SW480 (cell line): ENCODE data around the gene SLC26A8.
"Not testable (repeated sequence)": the region's sequence is repeated elsewhere in the genome, so short reads cannot be mapped to it uniquely, and the experiment has no call there.

Source experiments
- DNase-seq: peaks from one replicate; pipeline ENCODE4 v3.0.0-alpha.2; 2016; ENCODE audit warnings: low spot score

The SLC26A8 gene

DNA sequence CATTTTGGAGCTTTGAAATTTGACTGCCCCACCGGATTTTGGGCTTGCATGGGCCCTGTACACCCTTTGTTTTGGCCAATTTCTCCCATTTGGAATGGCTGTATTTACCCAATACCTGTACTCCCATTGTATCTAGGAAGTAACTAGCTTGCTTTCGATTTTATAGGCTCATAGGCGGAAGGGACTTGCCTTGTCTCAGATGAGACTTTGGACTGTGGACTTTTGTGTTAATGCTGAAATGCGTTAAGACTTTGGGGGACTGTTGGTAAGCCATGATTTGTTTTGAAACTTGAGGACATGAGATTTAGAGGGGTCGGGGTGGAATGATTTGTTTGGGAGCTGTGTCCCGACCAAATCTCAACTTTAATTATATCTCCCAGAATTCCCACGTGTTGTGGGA is 83.3 kb downstream of the SLC26A8 start:
- DNase-seq: not testable (repeated sequence)

DNA sequence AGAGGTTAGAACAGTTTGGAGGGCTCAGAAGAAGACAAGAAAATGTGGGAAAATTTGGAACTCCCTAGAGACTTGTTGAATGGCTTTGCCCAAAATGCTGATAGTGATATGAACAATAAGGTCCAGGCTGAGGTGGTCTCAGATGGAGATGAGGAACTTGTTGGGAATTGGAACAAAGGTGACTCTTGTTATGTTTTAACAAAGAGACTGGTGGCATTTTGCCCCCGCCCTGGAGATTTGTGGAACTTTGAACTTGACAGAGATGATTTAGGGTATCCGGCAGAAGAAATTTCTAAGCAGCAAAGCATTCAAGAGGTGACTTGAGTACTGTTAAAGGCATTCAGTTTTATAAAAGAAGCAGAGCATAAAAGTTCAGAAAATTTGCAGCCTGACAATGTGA is 84.4 kb downstream of the SLC26A8 start:
- DNase-seq: not testable (repeated sequence)

DNA sequence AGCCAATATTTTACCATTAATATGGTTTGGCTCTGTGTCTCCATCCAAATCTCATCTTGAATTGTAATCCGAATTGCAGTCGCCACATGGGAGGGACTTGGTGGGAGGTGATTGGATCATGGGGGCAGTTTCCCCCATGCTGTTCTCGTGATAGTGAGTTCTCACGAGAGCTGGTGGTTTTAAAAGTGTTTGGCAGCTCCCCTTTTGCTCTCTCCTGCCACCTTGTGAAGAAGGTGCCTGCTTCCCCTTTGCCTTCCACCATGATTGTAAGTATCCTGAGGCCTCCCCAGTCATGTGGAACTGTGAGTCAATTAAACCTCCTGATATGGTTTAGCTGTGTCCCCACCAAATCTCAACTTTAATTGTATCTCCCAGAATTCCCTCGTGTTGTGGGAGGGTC is 85.2 kb downstream of the SLC26A8 start:
- DNase-seq: not testable (repeated sequence)

DNA sequence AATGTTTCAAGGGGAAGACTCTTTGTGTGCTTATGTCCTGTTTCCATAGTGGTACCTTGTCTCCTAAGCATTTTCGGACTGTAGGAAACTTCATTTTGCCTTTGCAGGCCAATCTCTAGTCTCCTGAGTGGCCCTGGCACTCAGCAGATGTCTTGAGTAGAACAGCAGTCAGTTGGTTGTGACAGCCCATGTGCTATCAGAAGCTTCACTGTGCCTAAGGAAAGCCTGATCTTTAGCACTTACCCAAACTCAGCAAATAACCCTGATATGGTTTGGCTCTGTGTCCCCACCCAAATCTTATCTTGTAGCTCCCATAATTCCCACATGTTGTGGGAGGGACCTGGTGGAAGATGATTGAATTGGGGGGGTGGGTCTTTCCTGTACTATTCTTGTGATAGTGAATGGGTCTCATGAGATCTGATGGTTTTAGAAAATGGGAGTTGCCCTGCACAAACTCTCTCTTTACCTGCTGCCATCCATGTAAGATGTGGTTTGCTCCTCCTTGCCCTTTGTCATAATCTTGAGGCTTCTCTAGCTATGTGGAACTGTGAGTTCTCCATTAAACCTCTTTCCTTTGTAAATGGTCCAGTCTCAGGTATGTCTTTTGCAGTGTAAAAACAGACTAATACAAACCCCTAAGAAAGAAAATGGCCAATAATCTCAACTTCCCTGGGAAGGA is 87.6 kb downstream of the SLC26A8 start:
- no peak for DNase-seq

DNA sequence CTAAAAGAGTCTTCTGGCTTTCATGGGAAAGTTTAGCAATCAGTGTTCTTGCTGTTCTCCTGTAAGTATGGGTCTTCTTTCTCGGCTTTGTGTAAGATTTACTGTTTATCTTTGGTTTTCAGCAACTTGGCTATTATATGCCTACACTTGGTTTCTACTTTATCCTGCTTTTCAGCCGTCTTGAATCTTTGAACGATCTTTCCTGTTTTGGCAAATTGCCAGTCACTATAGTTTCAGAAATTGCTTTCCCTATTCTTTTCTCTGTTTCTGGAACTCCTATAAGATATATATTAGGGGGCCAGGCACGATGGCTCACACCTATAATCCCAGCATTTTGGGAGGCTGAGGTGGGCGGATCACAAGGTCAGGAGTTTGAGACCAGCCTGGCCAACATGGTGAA is 89.0 kb downstream of the SLC26A8 start:
- no peak for DNase-seq

DNA sequence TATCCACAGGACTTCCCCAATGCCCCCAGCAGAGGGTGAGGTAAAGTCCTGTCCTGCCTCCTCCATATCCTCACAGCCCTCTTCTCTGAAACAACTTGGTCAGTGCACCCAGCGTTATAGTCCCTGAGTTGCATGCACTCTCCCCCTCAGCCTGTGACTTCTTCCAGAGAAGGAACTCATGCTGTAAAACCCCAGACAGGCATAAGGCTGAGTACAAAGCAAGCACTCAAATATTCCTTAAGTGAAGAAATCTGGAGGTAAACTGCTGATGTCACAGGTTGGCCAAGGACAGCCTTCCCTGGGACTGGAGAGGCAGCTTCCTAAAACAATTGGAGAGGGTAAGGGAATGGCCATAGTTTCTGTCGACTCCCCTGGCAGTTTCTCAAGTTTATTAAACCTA is 90.6 kb downstream of the SLC26A8 start:
- DNase-seq: no peak

DNA sequence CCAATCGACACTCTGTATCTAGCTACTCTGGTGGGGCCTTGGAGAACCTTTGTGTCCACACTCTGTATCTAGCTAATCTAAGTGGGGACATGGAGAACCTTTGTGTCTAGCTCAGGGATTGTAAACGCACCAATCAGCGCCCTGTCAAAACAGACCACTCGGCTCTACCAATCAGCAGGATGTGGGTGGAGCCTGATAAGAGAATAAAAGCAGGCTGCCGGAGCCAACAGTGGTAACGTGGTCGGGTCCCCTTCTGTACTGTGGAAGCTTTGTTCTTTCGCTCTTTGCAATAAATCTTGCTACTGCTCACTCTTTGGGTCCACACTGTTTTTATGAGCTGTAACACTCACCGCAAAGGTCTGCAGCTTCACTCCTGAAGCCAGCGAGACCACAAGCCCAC is 92.6 kb downstream of the SLC26A8 start:
- DNase-seq: not testable (repeated sequence)

DNA sequence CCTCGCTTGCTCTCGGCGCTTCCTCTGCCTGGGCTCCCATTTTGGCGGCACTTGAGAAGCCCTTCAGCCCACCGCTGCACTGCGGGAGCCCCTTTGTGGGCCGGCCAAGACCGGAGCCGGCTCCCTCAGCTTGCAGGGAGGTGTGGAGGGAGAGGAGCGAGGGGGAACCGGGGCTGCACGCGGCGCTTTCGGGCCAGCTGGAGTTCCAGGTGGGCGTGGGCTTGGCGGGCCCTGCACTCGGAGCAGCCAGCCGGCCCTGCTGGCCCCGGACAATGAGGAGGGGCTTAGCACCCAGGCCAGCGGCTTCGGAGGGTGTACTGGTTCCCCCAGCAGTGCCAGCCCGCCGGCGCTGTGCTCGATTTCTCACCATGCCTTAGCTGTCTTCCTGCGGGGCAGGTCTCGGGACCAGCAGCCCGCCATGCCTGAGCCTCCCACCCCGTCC is 93.3 kb downstream of the SLC26A8 start:
- no peak for DNase-seq

DNA sequence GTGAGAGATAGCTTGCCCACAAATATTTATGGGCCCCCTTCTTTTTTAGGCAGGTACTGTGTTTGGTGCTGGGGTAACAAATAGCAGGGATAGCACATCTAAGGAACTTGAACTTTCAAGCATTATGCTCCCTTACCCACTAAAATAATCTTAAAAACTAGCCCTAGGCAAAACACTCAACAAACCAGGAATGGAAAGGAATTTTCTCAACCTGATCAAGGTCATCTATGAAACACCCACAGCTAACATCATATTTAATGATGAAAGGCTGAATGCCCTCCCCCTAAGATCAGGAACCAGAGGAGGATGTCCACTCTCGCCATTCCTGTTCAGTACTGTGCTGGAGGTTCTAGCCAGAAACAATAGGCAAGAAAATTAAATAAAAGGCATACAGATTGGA is 94.8 kb downstream of the SLC26A8 start:
- no peak for DNase-seq

DNA sequence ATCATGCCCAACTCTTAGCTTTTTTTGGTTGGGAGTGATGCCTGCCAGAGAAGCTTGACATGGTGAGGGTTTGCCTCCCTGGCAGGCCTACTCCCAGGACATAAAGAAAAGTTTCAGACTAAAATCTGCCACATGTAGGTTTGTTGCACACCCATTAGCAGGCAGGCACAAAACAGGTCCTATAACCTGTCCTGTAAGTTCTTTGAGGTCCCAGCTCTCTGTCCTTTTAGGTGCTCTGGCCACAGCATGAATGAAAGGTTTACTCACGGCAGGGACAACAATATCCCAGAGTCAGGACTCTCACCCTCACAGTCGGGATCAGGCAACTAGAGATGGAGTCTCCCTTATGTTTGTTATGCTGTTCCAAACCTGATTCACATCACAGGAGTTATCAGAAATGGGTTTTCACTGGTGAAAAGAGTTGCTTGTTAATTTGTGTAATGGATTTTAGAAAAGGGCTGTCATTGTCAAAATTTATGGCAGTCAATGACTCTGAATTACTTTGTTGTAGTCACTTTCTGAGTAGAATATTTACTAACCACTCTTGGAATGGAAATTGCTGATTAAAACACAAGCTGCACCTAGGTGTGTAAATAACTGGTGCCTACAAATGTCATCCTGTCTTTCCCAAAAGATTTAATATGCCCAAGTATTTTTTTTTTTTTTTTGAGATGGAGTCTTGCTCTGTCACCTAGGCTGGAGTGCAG is 97.8 kb downstream of the SLC26A8 start:
- DNase-seq: no peak

DNA sequence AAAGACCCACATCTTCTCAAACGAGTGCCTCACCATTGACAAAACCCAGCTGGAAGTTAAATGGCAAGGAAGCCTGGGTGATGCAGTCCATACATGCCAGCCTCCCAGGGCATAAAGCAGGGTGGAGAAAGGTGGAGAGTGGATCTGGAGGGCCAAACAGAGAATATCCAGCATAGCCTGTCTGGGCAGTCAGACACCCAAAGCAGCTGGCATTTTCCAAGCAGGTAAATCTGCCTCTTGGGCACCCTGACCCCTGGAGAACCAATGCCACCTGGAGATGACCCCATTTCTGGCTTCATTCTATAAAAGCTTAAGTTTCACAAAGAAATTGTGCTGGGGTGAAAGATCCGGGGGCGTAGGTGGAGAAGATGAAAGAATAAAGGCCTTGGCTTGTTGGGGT is 98.5 kb downstream of the SLC26A8 start:
- no peak for DNase-seq

DNA sequence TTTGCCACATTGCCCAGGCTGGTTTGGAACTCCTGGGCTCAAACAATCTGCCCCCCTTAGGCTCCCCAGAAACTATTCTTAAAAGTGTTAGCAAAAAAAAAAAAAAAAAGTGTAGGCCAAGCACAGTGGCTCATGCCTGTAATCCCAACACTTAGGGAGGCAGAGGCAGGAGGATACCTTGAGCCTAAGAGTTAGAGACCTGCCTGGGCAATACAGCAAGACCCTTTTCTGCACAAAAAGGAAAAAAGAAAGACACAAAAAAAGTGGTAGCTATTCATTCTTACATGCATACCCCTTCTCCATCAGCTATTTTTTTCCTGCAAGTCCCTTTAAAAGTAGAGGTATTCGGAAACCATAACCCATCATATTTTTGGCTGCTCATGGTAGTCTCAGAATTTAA is 100.3 kb downstream of the SLC26A8 start:
- no peak for DNase-seq

DNA sequence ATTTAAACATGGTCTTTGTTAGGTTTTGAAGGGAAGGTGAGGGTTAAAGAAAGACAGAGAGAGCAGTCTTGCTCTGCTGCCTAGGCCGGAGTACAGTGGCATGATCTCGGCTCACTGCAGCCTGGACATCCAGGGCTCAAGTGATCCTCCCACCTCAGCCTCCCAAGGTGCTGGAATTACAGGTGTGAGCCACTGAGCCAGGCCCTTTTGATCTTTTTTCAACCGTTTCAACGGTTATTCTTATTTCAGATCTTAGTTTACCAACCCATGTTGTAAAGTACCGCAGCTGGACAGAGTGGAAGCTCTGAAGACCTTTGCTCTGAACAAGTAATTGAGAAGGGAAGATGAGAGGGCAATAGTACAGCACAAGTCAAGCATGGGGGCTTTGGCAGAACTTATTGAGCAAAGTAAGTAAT is 102.3 kb downstream of the SLC26A8 start:
- no peak for DNase-seq

DNA sequence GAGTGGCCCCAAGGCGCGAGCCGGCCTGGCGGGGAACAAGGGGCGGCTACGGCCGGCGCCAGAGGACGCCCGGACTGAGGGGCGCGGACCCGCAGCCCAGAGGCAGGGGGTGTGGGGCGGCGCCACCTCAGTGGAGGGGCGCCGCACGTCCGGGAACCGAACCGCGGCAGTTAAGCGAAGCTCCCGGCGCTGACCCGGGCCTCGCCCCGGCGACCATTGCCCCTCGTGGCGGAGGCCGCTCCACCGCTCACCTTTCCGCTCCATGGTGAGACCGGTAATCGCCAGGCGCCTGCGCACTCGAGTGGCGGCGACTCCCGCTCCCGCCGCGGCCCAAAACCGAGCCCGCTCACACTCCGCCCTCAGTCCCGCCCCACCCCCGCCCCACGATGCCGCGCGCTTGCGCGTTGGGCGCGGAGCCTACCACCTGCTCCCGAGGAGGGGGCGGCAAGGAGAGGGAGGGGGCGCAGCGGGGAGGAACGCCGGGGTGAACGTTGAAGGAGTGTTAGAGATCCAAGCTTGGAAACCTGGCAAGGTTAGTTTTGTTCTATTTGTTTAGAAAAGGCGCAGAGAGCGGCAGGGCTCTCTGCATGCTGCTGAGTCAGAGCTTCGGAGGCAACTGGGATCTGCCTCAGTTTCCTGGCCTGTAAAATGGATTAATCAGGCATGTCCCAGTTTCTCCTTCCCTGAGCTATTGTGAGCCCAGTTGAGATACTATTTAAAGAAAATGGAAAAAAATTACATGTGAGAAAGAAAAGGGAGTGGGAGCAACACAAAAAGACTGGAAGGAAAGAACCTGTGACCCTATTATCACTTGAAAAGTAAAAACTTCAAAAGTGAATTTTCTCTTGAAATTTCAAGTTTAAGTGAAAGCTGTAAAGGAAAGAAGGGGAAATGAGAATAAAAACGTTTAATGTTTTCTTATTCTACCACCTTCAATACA is 103.4 kb downstream of the SLC26A8 start, which contains the start of gene SRPK1:
Gene SRPK1, minus strand, starts transcription at position 306 of the 940 bp plus-strand sequence. Its CDS starts 42 bp downstream, at position 264.
- peak; percentile 79 for DNase-seq

DNA sequence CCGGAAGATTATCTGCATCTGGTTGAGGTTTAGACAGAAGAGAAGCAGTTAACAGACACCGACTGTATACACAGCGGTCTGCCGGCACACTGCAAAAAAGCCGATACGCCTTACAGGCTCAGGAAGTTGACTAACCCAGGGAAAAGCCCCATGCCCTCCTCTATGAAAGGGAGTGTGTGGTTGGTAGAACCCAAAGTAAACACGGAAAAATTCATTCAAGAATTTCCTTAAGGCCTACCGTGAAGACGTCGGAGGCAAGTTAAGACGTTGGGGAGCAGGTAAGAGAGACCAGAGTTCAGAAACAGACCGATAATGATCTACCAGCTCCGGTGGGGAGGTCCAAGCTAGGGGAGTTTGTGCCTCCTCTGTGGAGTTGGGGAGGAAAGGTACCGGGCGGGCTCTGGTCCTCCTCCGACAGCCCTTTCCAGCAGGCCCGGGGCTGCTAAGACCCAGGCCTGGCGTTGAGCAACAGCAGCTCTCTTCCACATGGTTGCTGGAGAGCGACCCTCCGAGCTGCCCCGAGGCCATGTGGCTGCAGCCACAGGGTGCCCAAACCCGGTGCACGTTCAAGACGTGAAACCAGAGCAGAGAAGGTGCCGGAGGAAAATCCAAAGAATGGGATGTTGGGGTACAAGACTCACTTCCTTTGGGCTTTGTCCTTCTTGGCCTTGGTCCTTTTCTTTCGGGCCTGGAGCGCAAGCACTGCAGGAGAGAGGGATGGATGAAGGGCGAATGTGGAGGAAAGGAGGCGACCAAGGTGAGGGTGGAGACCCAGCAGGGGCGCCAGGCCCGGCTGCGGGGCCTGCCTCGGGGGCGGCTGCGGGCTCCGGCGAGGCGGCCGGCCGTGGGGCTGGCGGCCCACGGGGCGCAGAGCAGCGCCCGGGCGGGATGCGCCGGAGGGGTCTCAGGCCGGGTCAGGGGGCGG is 104.4 kb downstream of the SLC26A8 start:
- peak; percentile 17 for DNase-seq

DNA sequence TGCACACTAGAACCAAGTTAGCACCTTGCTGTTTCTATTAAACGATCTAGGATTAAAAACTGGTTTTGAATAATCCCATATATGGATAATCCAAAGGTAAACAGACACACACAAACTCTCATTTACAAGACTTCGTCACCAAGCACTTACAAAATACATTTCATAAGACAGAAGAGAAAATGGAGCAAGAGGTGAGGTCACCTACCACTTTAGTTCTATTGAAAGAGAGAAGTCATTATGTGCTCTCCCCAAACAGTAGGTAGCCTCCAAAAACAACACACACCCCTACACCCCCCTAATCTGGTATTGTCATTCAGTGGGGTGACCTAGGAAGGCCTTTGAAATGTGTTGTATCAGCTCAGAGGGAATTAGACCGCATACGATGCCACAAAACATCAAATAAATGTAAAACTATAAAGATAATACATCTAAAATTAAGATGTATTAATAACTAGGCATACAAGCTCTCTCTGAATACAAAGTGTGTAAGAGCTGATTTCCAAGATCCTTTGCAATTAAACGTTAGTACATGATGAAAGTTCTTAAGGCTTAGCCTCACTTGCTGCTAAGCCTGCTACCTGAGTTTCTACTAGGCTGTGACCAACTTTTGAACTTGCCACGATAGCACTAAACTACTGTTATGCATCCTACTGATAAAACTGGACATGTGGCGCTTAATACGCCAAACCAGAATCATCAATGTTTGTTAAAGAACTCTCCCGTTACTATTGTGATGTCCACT is 105.2 kb downstream of the SLC26A8 start:
- DNase-seq: peak; percentile 29

DNA sequence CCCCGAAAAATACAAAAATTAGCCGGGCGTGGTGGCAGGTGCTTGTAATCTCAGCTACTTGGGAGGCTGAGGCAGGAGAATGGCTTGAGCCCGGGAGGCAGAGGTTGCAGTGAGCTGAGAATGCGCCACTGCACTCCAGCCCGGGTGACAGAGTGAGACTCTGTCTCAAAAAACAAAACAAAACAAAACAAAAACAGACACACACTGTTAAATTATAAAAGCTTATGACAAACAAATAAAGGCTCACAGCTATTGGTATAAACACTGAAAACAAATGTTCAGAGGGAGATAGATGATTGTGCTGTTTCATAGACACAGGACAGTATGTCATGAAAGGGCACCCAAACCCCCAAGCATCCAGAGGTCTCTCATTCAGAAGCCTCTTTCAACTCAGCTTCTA is 107.5 kb downstream of the SLC26A8 start:
- not testable (repeated sequence) for DNase-seq

DNA sequence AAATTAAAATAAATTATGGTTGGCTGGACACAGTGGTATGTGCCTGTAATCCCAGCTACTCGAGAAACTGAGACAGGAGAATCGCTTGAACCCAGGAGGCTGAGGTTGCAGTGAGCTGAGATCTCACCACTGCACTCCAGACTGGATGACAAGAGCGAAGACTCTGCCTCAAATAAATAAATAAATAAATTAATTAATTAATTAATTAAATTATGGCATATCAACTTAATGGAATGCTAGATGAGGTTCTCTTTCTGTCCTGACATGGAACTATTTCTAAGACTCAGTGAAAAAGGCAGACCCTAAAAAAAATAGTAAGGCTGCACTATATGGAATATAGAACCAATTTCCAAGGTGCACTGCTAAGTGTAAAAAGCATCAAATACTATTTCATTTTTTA is 108.4 kb downstream of the SLC26A8 start:
- no peak for DNase-seq

DNA sequence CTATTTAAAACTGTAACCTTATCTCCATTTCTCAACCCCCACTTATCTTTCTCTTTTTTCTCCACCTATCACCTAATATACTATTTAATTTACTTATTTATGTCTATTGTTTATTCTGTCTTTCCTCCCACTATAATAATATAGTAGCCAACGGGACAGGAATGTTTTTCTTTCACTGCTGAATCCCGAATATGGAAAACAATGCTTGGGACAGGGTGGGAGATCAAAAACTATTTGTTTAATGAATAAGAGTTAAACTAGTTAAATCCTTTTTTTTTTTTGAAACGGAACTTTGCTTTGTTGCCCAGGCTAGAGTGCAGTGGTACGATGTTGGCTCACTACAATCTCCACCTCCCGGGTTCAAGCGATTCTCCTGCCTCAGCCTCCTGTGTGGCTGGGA is 109.9 kb downstream of the SLC26A8 start:
- no peak for DNase-seq

DNA sequence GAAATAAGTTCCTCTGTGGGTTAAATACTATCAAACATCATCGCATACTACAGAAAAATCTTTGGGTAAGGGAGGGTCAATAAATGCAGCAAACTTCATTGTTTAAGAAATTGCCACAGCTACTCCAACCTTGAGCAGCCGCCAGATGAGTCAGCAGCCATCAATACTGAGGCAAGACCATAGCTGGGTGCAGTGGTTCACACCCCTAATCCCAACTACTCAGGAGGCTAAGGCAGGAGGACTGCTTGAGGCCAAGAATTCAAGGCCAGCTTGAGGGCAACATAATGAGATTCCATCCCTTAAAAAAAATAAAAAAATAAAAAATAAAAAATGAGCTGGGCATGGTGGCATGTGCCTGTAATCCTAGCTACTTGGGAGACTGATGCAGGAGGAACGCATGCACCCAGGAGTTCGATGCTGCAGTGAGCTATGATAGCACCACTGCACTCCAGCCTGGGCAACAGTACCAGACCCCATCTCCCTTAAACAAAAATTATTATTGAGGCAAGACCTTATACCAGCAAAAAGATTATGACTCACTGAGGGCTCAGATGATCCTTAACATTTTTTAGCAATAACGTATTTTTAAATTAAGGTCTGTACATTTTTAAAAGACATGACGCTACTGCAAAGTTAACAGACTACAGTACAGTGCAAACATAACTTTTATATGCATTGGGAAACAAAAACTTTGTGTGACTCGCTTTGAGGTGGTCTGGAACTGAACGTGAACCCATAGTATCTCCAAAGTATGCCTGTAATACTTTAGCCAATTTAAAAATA is 112.4 kb downstream of the SLC26A8 start:
- DNase-seq: no peak
